Mucosa of descending colon (tissue), 3 donors: ENCODE measurements around the gene DNAJC9. TPM values are rescaled to one million over a fixed set of nuclear protein-coding genes. Genes with fewer than 3 reads are reported as not detected.
A peak's percentile ranks its signal among the peaks of the same experiment; 100 is the strongest.
"Not testable (repeated sequence)": the region's sequence is repeated elsewhere in the genome, so short reads cannot be mapped to it uniquely, and the experiment has no call there.

ENCODE experiments used
- ATAC-seq: fragments of 200-7000 bp; cut with Tn5 transposase; one replicate; pipeline ENCODE4 v1.9.1; 2020; ENCODE audit warnings: mild to moderate bottlenecking, moderate library complexity
- DNase-seq, 3 donors: peaks; one replicate each; pipeline ENCODE4 v3.0.0-alpha.2; 2020
- H3K36me3 ChIP-seq: fragments of 200-600 bp; one replicate; pipeline ENCODE4 v1.8.0; 2021; ENCODE audit warnings: low read depth, mild to moderate bottlenecking
- H3K4me1 ChIP-seq: fragments of 200-600 bp; one replicate; pipeline ENCODE4 v1.8.0; 2021; ENCODE audit warnings: low read depth, mild to moderate bottlenecking
- H3K4me3 ChIP-seq: fragments of 200-600 bp; one replicate; pipeline ENCODE4 v1.8.0; 2021; ENCODE audit warnings: mild to moderate bottlenecking
- H3K9me3 ChIP-seq: fragments of 200-600 bp; one replicate; pipeline ENCODE4 v1.8.0; 2021; ENCODE audit warnings: mild to moderate bottlenecking
- CTCF ChIP-seq: fragments of 200-600 bp; IDR thresholded peaks from one replicate; pipeline ENCODE4 v1.8.0; 2022; ENCODE audit warnings: antibody characterized with exemption, mild to moderate bottlenecking
- intact Hi-C, 2 donors: fragments of 100-400 bp; cut with DNase I in 1 of 2; cut with micrococcal nuclease in 1 of 2; formaldehyde crosslinking; loops; one replicate each; pipeline versions ENCODE4 v1.11.0 to v1.11.1; 2022; cut with DNase I, micrococcal nuclease
- total RNA-seq, 3 donors: library from RNA; stranded (reverse); fragmentation: NEBNext Ultra II Directional in 2 of 3; extraction: Animal tissue kit (Norgen Biotek cat#: 25700) in 2 of 3; gene quantifications; one replicate each; pipeline versions ENCODE4 v1.2.1 to v1.2.4, GENCODE V29; 2021 to 2023
- donor health status: DM: no; HTN: no; CAD: no; lungs with moderate emphysema.
- donor health status: DM: no; HTN: no; CAD: no.
- donor health status: DM: no; HTN: yes; CAD: no.

The DNAJC9 gene
- total RNA-seq, 3 donors from 2014 or later = 12.7 to 18.2 (median 15.3) TPM

- no peaks in the 10 kb centered on the region for H3K4me1 ChIP-seq
- no peak for ATAC-seq
- intact Hi-C loops = no loop called here
- no peak overlapping the region for H3K4me3 ChIP-seq
- no peak for TF ChIP-seq CTCF
- H3K36me3 ChIP-seq = no peaks in the 10 kb centered on the region
- H3K9me3 ChIP-seq = peaks cover 3% of the 10 kb centered on the region
- no peak for DNase-seq
Observed at GRCh38 chr10:73264423-73264822, 17.4 kb upstream of the DNAJC9 start.

- Histone ChIP-seq H3K9me3 (peaks cover 5% of the 10 kb centered on the region), H3K4me3 (no peak overlapping the region), H3K36me3 (no peaks in the 10 kb centered on the region), H3K4me1 (no peaks in the 10 kb centered on the region)
- ATAC-seq (no peak), DNase-seq (peak in 1 of 3 donors; percentile 14)
- intact Hi-C loops = no loop called here
- no peak for TF ChIP-seq CTCF
Observed at GRCh38 chr10:73263693-73264347, 16.8 kb upstream of the DNAJC9 start.

- no peak for TF ChIP-seq CTCF
- Histone ChIP-seq H3K4me3 (no peak overlapping the region), H3K4me1 (no peaks in the 10 kb centered on the region), H3K36me3 (no peaks in the 10 kb centered on the region), H3K9me3 (peaks cover 10% of the 10 kb centered on the region)
- no peak for ATAC-seq
- intact Hi-C loops = no loop called here
- DNase-seq = no peak
Observed at GRCh38 chr10:73262880-73263555, 16.0 kb upstream of the DNAJC9 start.

- intact Hi-C loops = no loop called here
- DNase-seq = no peak
- no peak overlapping the region for H3K4me3 ChIP-seq
- no peaks in the 10 kb centered on the region for H3K4me1 ChIP-seq
- no peak for ATAC-seq
- H3K9me3 ChIP-seq = peaks cover 10% of the 10 kb centered on the region
- H3K36me3 ChIP-seq = no peaks in the 10 kb centered on the region
- no peak for TF ChIP-seq CTCF
Observed at GRCh38 chr10:73262105-73262730, 15.2 kb upstream of the DNAJC9 start.

GRCh38 chr10:73261362-73261995 lies 14.4 kb upstream of the DNAJC9 start:
- DNase-seq = no peak
- no peaks in the 10 kb centered on the region for H3K4me1 ChIP-seq
- intact Hi-C loops = no loop called here
- no peak for ATAC-seq
- no peak overlapping the region for H3K4me3 ChIP-seq
- no peaks in the 10 kb centered on the region for H3K36me3 ChIP-seq
- peaks cover 10% of the 10 kb centered on the region for H3K9me3 ChIP-seq
- TF ChIP-seq CTCF = no peak

- peaks cover 10% of the 10 kb centered on the region for H3K9me3 ChIP-seq
- H3K4me1 ChIP-seq, DNase-seq, H3K4me3 ChIP-seq, intact Hi-C loops, ATAC-seq, H3K36me3 ChIP-seq: not testable (repeated sequence)
Observed at GRCh38 chr10:73258612-73259011, 11.6 kb upstream of the DNAJC9 start.
